COLO829 (cell line): Measurements from ENCODE around the gene RAG2.

ENCODE experiments used
- DNase-seq: peaks from one replicate; pipeline ENCODE4 v3.0.0; 2012; ENCODE audit warnings: low spot score

Gene RAG2

DNA sequence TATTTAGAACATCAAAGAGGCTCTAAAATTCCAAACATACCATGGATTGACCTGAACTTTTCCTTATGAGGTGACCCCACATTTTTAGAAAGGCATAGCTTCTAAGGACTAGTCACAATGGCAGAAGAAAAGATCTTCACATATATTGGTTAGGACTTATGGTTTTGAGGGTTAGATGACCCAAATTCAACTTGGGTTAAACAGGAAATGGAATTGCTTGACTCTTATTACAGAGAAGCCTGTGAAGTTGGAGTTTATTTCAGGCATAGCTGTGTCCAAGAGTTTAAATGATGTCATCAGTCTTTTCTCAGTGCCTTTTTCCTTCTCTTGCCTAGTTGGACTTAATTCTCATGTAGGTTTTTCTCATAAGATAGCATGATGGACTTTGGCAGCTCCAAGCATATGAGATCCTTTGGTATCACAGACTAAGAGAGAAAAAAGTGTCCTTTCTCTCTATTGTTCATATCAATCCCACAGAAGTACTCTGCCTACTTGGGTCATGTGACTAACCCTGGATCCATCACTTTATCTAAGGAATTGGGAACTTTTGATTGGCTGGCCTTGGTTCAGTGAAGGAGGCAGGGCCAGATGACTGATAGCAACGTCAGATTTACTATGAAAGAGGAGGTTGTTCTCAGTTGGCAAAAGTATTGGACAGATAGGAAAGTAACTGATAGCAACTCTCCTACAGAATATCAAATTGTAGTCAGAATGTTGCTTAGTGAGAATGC lies 47.5 kb downstream of the RAG2 start:
- DNase-seq: peak; percentile 33
